GM12874 (cell line): ENCODE measurements around the gene CALHM3.

Experiments used
- TF ChIP-seq, protein P1 (sequence below): IDR thresholded peaks from 2 replicates; pipeline ENCODE4 v1.5.1; 2011; ENCODE audit warnings: low read depth, mild to moderate bottlenecking, control low read depth, low read length, moderate library complexity; ENCODE audit not compliant: insufficient read depth

The CALHM3 gene

DNA sequence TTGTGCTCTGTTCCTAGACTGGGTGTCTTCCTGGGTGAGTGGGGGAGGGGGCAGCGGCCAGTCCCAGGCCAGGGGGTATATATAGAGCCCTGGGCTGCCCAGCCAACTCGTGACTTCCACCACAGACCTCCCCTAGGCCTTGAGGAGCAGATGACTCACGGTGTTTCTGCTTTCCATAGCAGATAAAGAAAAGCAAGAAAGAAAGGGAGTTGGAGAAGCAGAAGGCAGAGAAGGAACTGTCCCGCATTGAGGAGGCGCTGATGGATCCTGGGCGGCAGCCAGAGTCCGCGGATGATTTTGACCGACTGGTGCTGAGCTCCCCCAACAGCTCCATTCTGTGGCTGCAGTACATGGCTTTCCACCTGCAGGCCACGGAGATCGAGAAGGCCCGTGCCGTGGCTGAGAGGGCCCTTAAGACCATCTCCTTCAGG, 37.0 kb downstream of the CALHM3 start:
- TF ChIP-seq, protein P1, sequence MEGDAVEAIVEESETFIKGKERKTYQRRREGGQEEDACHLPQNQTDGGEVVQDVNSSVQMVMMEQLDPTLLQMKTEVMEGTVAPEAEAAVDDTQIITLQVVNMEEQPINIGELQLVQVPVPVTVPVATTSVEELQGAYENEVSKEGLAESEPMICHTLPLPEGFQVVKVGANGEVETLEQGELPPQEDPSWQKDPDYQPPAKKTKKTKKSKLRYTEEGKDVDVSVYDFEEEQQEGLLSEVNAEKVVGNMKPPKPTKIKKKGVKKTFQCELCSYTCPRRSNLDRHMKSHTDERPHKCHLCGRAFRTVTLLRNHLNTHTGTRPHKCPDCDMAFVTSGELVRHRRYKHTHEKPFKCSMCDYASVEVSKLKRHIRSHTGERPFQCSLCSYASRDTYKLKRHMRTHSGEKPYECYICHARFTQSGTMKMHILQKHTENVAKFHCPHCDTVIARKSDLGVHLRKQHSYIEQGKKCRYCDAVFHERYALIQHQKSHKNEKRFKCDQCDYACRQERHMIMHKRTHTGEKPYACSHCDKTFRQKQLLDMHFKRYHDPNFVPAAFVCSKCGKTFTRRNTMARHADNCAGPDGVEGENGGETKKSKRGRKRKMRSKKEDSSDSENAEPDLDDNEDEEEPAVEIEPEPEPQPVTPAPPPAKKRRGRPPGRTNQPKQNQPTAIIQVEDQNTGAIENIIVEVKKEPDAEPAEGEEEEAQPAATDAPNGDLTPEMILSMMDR: no peak

DNA sequence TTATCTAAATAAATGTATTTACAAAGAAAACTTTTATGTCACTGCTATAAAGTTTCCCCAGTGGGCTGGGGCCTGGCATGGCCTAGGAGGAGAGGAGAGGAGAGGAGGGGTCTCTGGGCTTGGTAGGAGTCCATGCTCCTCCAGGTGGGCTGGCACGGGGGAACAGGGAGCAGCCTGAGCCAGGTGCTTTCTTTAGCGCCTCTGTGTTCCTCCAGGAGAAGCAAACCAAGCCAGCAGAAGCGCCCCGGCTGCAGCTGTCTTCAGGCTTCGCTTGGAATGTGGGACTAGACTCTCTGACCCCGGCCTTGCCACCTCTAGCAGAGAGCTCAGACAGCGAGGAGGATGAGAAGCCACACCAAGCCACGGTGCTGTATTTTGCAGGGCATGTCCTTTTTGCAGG, 37.4 kb downstream of the CALHM3 start:
- TF ChIP-seq, protein P1: no peak

DNA sequence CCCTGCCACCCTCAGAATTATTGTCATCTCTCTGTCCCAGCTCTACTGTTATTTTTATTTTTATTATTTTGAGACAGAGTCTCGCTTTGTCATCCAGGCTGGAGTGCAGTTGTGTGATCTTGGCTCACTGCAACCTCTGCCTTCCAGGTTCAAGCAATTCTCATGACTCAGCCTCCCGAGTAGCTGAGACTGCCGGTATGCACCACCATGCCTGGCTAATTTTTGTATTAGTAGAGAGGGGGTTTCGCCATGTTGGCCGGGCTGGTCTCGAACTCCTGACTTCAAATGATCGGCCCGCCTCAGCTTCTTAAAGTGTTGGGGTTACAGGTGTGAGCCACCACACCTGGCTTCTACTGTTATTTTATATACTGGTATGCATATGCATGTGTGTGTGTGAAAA, 37.8 kb downstream of the CALHM3 start:
- TF ChIP-seq, protein P1: no peak

DNA sequence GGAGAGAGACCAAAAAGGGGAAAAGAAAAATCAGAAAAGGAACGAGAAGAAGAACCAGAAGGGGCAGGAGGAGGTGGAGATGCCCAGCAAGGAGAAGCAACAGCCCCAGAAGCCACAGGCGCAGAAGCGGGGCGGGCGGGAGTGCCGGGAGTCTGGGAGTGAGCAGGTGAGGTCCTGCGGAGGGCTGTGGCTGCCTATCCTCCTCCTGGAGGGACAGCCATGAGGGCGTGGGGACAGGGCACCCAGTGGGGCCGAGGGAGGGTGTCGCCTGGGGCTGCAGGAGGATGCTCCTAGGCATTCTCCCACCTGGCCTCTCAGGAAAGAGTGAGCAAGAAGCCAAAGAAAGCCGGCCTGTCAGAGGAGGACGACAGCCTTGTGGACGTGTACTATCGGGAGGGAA, 38.6 kb downstream of the CALHM3 start:
- TF ChIP-seq, protein P1: no peak

DNA sequence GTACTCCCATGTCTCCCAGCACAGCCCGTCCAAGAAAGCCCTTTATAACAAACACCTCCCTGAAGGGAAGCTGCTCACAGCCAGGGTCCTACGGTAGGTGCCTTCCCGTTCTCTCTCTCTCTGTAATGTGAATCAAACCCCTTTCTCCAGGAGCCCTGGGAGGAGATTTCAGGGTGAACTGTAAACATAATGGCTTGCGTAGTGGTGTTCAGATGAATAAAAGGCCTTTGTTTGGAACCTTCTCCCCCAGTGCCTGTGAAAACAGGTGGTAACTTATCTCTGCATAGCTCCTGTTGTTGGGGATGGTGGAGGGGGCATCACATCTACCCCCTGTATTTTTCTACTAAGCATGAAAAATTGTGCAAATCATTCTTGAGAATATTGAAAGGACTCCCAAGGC, 39.3 kb downstream of the CALHM3 start:
- TF ChIP-seq, protein P1: no peak

DNA sequence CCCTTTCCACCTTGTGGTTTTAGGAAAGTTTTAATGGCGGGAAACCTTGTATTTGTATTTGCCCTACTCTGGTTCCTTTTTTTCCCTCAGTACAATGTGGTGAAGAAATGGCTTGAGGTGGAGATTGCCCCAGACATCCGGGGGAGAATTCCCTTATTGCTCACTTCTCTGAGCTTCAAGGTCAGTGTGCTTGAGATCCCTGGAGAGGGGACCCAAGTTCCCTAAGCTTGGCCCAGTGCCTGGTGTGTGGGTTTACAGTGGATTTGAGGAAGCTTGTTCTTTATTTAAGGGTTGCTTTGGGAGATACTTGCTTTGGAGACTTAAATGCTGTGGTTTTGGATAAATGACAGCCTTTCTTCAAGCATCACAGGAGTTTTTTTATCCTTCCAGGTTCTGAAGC, 45.2 kb downstream of the CALHM3 start:
- TF ChIP-seq, protein P1: no peak

DNA sequence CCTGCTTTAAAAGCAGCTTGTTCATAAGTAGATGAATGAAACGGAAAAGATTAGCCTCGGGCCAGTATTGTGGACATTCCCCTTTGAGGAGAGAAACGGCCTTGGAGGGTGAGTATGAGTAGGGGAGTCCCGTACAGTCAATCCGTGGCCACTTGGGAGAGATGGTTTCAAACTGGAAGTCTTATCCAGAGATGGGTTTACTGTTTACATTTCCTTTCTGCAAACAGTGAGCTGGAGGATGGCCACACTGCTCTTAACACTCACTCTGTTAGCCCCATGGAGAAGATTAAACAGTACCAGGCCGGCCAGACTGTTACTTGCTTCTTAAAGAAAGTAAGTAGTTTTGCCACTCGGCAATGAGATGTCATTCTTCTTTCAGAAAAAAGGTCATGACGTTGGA, 47.1 kb downstream of the CALHM3 start:
- TF ChIP-seq, protein P1: no peak

DNA sequence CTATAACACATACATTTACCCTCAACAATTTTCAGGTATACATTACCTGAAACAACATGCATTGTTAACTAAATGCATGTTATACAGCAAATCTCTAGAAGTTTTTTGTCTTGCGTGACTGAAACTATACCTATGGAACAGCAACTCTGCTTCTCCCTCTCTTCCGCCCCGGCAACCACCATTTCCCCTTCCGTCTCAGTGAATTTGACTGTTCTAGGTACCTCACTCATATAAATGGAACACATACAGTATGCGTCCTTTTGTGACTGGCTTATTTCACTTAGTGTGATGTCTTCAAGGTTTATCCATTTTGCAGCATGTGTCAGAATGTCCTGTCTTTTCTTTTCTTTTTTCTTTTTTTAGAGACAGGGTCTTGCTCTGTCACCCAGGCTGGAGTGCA, 49.4 kb downstream of the CALHM3 start:
- TF ChIP-seq, protein P1: no peak
